Stimulated activated CD8-positive, alpha-beta memory T cell treated with anti-CD3 and anti-CD28 coated beads, Interleukin-15, amount 100 ng/mL, for 1 hour (primary cell): ENCODE data around the gene BRI3BP.

Source experiments
- DNase-seq: peaks from one replicate; pipeline ENCODE4 v3.0.0-alpha.2; 2020; ENCODE audit warnings: low read depth

The BRI3BP gene, protein sequence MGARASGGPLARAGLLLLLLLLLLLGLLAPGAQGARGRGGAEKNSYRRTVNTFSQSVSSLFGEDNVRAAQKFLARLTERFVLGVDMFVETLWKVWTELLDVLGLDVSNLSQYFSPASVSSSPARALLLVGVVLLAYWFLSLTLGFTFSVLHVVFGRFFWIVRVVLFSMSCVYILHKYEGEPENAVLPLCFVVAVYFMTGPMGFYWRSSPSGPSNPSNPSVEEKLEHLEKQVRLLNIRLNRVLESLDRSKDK

GRCh38 chr12:124993626-124994436 is at the start of gene BRI3BP:
TSS of gene BRI3BP (plus strand) at chr12:124993645. CDS start at chr12:124993791, 146 bp downstream.
- no peak for DNase-seq

- no peak for DNase-seq
These were observed 47.0 kb upstream of the BRI3BP start for GRCh38 chr12:124946447-124946793.

- DNase-seq = no peak
These were observed 46.4 kb upstream of the BRI3BP start for GRCh38 chr12:124947013-124947412.

DNA sequence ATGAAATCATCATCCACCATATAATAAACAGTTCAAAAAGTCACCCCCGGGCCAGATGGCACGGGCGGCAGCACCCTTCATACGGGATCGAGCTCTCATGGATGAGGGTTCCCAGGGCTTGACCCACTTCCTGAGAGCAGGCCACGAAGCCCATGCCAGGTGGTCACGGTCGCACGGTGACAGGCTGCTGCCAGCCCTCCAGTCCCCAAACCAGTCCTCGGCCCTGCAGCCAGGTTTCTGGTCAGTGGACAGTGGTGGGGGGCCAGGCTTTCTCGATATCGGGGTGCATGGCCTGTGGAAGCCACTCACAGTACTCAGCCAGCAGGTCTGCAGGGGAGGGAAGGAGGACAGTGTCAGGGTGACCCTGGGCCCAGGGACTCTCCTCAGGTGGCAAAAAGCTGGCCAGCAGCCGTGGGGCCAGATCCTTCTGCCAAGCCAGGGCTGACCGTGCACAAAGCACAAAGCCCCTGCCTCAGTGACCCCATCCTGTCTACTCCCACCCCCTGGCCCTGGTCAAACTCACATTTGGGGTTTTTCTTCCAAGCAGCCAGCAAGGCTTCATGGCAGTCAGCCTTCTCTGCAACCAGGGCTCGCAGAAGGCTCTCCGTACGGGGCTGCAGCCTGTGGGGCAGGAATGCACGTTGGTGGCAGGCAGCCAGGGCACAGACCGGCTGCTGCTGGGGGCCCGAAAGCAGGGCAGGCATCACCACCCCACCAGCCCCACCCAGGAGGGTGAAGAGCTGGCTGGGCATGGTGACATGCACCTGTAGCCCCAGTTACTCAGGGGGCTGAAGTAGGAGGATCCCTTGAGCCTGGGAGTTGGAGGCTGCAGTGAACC is 45.7 kb upstream of the BRI3BP start:
- DNase-seq = no peak

GRCh38 chr12:124949066-124949465 is 44.4 kb upstream of the BRI3BP start:
- DNase-seq = no peak

DNA sequence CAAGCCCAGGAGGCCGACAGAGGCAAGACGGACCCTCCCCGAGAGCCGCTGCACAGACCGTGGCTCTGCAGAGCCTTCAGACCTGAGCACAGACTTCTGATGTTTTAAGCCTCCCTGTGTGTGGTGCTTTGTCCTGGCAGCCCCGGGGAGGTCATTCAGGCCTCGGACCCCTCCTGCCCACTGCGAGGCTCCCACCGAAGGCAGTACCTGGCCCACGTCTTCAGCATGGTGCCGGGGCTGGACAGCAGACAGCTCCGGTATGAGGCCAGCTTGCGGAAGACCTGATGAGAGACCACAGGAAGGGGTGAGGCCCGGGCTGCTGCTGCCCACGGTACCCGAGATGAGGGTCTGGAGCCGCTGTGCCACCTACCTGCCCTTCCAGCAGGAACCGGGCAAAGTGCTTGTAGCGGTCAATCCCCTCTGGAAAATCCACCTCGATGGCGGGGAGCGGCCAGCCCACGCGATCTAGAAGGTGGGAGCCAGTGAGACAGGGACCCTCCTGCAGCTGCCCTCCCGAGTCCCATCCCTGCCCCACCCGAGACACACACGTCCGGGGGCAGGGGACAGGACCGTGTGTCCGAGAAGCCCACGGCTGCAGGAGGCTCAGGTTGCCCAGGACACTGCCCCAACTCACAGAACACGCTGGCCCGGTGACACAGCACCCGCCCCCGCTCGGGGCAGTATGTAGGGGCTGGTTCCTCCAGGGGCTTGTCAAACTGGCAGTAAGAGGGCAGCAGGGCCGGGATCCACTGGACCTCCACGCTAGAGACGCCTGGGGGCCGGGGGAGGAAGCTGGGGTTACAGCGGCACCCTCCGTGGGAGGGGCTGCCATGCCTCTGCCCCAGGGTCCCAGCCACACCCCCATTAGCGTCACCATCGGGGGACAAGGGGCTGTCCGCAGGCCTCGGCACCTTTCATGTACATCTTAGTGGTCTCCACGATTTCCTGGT is 43.4 kb upstream of the BRI3BP start:
- no peak for DNase-seq

GRCh38 chr12:124952295-124952694 is 41.1 kb upstream of the BRI3BP start:
- DNase-seq = no peak

DNA sequence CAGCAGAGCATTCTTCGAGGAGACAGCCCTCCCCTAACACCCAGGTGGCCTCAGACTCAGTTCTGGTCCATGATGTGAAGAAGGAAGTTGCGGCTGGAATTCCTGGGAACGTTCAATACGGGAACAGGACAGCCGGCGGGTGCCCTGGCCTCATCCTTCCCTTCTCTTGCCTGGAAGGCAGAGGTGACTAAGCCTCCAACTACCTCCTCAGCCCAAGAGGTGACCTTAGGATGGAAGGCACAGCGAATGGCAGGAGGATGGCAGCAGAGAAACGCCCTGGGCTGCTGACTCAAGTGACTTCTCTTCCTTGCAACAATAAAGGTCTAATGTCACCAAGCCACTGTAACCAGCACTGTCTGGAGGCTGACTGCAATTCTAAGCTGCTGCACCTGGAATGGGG is 40.6 kb upstream of the BRI3BP start:
- DNase-seq = no peak

- DNase-seq = no peak
These were observed 39.6 kb upstream of the BRI3BP start for GRCh38 chr12:124953689-124954405.

- DNase-seq = no peak
These were observed 38.7 kb upstream of the BRI3BP start for GRCh38 chr12:124954771-124955170.

DNA sequence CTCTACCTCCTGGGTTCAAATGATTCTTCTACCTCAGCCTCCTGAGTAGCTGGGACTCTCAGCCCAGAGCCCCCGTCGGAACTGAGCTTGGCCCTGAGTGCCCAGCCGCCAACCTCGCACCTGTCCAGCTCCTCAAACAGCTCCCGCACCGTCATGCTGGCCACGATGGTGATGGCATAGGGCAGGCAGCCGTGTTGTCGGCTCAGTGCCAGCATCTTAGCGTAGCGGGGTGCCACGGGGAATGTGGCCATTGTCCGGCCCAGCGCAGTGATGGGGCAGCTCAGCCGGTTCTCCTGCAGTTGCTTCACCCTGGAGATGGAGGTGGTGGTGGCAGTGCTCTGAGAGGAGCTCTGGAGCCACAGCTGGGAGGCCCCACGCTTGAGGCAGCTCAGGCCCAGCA is 36.9 kb upstream of the BRI3BP start:
- DNase-seq = no peak

DNA sequence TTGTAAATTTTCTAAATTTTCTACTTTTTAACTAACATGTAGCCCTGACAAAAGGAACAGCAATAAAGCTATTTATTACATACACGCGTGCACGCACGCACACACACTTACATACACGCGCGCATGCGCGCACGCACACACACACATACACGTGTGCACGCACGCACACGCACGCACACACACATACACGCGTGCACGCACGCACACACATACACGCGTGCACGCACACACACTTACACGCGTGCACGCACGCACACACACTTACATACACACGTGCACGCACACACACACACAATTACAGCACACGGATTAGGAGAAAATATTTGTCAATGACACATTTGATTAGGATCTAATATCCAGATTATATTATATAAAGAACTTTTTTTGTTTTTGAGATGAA is 32.4 kb upstream of the BRI3BP start:
- no peak for DNase-seq

DNA sequence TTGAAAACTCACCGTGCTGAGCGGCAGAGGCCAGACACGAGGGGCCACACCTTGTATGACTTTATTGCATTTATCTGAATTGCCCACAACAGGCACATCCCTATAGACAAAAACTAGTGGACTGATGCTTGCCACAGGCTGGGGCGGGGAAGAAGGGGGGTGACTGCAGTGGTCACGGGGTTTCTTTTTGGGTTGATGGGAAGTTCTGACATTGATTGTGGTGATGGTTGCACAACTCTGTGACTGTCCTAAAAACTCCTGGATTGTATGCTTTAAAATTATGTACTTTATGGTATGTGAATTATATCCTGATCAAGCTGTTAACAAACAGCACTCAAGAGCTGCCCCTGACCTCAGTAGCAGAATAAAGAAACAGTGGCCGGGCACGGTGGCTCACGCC is 30.2 kb upstream of the BRI3BP start:
- DNase-seq = no peak

DNA sequence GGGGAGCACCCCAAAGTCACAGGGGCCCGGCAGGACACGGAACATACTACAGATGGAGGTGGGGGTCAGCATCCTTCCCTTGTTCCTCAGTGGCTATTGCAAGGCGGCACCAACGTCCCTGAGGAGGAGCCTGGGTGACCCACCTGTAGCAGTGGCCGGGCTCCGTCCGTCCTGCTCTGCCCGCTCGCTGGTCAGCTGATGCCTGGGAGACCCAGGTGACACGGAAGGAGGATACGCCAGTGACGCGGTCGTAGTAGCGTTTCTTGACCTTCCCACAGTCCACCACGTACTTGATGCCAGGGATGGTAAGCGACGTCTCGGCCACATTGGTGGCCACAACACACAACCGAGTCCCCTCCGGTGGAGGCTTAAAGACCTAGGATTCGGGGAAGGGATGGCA is 29.2 kb upstream of the BRI3BP start:
- no peak for DNase-seq

GRCh38 chr12:124964836-124965462 is 28.5 kb upstream of the BRI3BP start:
- no peak for DNase-seq

DNA sequence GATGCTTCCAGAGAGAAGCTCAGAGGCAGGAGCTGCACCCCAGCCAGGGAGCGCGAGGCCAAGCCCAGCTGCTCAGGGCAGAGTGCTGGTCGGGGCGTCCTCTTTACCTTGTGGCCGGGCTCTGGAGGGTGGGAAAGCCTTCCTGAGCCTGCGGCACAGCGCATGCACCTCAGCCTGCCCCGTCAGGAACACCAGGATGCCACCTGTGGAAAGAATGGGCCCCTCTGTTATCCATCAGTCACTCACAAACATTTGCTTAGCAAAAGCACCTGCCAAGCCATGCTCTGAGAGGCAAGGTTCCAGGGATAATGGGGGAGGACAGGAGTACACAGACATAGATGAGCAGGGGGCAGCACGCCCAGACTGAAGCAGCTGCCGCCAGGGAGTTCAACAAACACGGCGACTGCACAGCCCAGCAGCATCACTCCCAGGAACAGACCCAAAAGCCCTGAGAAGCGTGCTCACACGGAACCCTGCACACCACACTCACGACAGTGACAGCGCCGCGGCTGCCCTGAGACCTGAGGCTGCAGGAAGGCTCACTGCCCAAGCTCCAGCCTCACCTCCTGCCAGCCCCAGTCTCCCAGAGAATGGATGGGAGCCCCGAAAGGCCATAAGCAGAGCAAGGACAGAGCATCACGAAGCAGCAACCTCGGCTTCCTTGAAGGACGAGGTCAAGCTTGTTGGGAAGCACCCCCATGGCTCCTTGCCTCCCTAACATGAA is 26.3 kb upstream of the BRI3BP start:
- no peak for DNase-seq

GRCh38 chr12:124968656-124969055 is 24.8 kb upstream of the BRI3BP start:
- no peak for DNase-seq

DNA sequence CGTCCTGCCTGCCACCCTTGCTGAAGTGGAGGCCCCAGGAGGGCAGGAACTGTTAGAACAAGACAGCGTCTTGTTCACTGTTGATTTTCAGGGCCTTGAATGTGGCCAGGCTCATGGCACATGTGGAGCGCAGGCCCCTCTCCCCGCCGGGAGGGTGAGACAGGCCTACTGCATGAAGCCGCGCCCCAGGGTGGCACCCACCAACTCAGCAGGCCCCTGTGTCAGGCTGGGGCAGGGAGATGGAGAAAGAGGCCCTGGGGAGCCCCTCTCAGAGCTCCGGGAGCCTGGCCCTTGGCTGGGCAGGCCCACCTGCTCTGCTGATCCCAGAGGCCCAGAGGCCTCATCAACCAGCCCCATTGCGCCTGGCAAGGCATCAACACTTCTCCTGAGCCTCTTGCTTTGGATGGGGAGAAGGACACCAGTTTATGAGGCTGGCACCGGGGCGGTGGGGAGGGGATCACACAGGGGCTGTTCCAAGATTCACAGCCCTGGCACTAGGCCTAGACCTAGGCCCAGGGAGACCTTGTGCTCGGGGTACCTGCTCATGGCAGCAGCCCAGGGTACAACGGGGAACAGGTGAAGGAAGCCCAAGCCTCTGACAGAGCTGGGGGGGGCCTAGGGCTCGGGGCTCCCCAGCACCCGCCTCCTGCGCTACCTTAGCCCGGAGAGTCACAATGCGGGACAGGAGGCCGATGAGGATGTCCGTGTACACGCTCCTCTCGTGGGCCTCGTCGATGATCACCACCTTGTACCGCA is 22.6 kb upstream of the BRI3BP start:
- DNase-seq = no peak

GRCh38 chr12:124971603-124972002 is 21.8 kb upstream of the BRI3BP start:
- DNase-seq = no peak
